HL-60 (cell line): ENCODE measurements around the gene TAC3.
"Not testable (repeated sequence)": the region's sequence is repeated elsewhere in the genome, so short reads cannot be mapped to it uniquely, and the experiment has no call there.

Experiments
- DNase-seq, 2 experiments: peaks; one replicate each; pipeline ENCODE4 v3.0.0-alpha.2; 2010 to 2020; ENCODE audit warnings: low read depth in 1 of 2, low spot score in 1 of 2
- H3K27ac ChIP-seq: fragments of 250-450 bp; sonication (Bioruptor Pico); replicated peaks from 2 replicates; pipeline ENCODE4 v1.5.1; 2020; ENCODE audit warnings: mild to moderate bottlenecking, moderate library complexity
- H3K27me3 ChIP-seq: fragments of 250-450 bp; sonication (Bioruptor Pico); 2 replicates; pipeline ENCODE4 v1.5.1; 2021; ENCODE audit warnings: mild to moderate bottlenecking, moderate library complexity; ENCODE audit not compliant: insufficient read depth, poor library complexity, severe bottlenecking
- H3K4me3 ChIP-seq: replicated peaks from 2 replicates; pipeline ENCODE4 v1.5.1; 2011; ENCODE audit warnings: mild to moderate bottlenecking, control low read depth, low read length; ENCODE audit not compliant: insufficient read depth
- CTCF ChIP-seq: IDR thresholded peaks from one replicate; pipeline ENCODE4 v1.5.1; 2011; ENCODE audit warnings: low read length, control low read depth, inconsistent platforms; ENCODE audit not compliant: insufficient read depth
- GABPA ChIP-seq: IDR thresholded peaks from 2 replicates; pipeline ENCODE4 v1.6.1; 2012; ENCODE audit warnings: low read depth
- POLR2AphosphoS5 ChIP-seq: IDR thresholded peaks from 2 replicates; pipeline ENCODE4 v1.6.1; 2012; ENCODE audit warnings: low read depth
- SPI1 ChIP-seq: IDR thresholded peaks from 2 replicates; pipeline ENCODE4 v1.6.1; 2012; ENCODE audit warnings: low read depth, mild to moderate bottlenecking, borderline replicate concordance
- TF ChIP-seq, protein P1 (sequence below): IDR thresholded peaks from 2 replicates; pipeline ENCODE4 v1.6.1; 2012; ENCODE audit warnings: low read depth; ENCODE audit not compliant: insufficient replicate concordance

The TAC3 gene

DNA sequence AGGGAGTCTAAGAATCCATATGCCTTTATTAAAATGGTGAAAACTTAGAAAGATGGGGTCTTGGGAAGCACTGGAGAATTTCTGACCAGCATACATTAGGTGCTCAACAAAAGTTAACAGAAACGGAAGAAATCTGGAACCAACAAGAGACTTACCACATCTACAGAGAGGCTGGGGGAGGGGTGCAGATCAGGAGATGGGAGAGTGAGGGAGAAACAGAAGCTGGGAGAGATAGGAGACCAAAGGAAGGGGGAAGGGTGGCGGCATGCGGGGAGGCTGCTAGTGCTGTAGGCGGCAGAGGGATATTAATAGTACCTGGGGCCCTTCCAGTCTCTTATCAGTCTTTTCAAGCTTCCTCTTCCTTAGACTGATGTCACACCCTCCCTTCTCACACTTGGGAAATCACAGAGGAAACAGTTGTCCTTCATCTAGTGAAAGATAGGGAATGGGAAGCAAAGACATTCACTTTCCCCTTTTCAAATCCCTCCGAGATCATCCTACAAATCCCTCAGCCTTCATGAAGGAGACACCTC, 28.1 kb downstream of the TAC3 start:
- H3K4me3 ChIP-seq: no peak overlapping the region
- H3K27me3 ChIP-seq: no peaks in the 10 kb centered on the region
- H3K27ac ChIP-seq: no peak overlapping the region
- no peak for TF ChIP-seq SPI1
- TF ChIP-seq, protein P1, sequence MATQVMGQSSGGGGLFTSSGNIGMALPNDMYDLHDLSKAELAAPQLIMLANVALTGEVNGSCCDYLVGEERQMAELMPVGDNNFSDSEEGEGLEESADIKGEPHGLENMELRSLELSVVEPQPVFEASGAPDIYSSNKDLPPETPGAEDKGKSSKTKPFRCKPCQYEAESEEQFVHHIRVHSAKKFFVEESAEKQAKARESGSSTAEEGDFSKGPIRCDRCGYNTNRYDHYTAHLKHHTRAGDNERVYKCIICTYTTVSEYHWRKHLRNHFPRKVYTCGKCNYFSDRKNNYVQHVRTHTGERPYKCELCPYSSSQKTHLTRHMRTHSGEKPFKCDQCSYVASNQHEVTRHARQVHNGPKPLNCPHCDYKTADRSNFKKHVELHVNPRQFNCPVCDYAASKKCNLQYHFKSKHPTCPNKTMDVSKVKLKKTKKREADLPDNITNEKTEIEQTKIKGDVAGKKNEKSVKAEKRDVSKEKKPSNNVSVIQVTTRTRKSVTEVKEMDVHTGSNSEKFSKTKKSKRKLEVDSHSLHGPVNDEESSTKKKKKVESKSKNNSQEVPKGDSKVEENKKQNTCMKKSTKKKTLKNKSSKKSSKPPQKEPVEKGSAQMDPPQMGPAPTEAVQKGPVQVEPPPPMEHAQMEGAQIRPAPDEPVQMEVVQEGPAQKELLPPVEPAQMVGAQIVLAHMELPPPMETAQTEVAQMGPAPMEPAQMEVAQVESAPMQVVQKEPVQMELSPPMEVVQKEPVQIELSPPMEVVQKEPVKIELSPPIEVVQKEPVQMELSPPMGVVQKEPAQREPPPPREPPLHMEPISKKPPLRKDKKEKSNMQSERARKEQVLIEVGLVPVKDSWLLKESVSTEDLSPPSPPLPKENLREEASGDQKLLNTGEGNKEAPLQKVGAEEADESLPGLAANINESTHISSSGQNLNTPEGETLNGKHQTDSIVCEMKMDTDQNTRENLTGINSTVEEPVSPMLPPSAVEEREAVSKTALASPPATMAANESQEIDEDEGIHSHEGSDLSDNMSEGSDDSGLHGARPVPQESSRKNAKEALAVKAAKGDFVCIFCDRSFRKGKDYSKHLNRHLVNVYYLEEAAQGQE: no peak
- no peak for TF ChIP-seq POLR2AphosphoS5
- no peak for TF ChIP-seq GABPA
- peak; percentile 55 to 77 for DNase-seq

DNA sequence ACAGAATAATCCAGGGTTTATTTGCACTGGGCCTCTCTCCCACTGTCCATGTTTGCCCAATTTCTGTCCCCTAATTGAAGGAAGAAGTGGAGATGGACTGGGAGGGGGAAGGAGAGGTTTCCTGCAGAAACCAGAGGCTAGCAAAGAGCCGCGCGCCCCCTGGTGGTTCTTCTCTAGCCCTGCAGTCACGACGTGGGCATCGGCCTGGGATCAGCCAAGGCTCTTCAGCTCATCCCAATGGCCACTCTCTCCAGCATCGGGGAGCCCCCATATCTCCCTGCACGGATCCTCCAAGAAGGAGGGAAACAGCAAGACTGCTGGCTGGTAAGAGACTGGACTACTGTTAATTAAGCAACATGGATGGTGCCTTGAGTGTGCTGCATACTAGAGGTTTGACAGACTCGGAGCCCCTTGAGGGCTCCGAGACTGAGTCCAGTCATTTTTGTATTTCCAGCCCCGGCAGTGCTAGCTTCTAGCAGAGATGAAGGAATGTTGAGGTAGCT, 28.7 kb downstream of the TAC3 start:
- Histone ChIP-seq H3K4me3 (no peak overlapping the region), H3K27ac (no peak overlapping the region), H3K27me3 (no peaks in the 10 kb centered on the region)
- TF ChIP-seq CTCF: peak; percentile 92
- TF ChIP-seq, protein P1: no peak
- no peak for TF ChIP-seq SPI1
- DNase-seq: peak; percentile 54 to 80

DNA sequence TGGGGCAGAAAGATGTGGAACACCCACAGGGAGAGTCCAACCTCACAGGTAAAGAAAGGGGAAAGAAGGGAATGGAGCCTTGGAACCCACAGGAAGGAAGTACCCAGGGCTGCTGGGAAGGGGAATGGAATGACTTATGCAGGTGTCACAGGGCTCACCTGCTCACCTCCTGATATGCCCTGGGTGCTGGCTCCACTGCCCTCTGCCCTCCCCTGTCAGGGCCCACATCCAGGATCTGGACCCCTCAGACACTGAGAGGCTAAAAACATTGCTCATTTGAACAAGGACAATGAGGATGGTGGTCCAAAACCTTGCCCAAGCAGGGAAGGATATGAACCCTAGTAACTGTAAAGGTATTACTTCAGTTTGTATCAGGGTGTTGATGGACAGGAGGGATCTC, 29.3 kb downstream of the TAC3 start:
- Histone ChIP-seq H3K27me3 (no peaks in the 10 kb centered on the region), H3K4me3 (no peak overlapping the region), H3K27ac (no peak overlapping the region)
- no peak for DNase-seq
- TF ChIP-seq CTCF (no peak), POLR2AphosphoS5 (no peak), GABPA (no peak), SPI1 (no peak)
- TF ChIP-seq, protein P1: no peak

GRCh38 chr12:56985714-56986113, 30.6 kb downstream of the TAC3 start:
- DNase-seq, H3K4me3 ChIP-seq, H3K27me3 ChIP-seq, H3K27ac ChIP-seq: not testable (repeated sequence)
